ENCODE measurements around the gene SPIN1.

Gene SPIN1

GRCh38 chr9:88446728-88447127, 58.5 kb downstream of the SPIN1 start:
- Histone ChIP-seq H3K27me3 (ENCODE audit: control insufficient read depth, insufficient read depth, low read length) (no peaks in the 10 kb centered on the region), H3K4me3 (ENCODE audit: low read length) (no peak overlapping the region), H3K36me3 (ENCODE audit: control insufficient read depth, insufficient read depth, low read length) (peaks cover 7% of the 10 kb centered on the region), H3K9ac (ENCODE audit: low read length) (no peak overlapping the region), H3K4me1 (ENCODE audit: control insufficient read depth, insufficient read depth, low read length) (no peaks in the 10 kb centered on the region), H3K27ac (ENCODE audit: low read depth, low read length) (no peak overlapping the region)

DNA sequence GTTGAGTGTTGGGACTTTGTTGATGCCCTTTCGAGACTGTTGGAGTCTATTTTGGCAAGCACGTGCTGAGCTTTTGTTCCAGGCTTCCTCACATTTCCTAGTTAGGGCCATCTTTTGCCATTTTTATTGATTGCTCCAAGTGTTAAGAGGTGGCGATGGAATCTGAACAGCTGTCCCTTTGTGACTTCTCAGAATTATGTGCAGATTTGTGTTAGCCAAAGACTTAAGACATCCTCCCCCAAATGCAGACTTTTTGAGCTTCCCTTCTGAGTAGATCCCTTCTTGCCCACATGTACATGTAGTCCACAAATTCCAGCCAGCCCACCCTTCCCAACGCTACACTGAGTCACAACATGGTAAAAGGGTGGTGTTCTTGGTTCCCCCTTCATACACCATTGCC, 59.2 kb downstream of the SPIN1 start:
- no peak overlapping the region for H3K4me3 ChIP-seq (ENCODE audit: low read length)
- H3K27me3 ChIP-seq (ENCODE audit: control insufficient read depth, insufficient read depth, low read length), result no peaks in the 10 kb centered on the region
- no peak overlapping the region for H3K27ac ChIP-seq (ENCODE audit: low read depth, low read length)
- no peak overlapping the region for H3K9ac ChIP-seq (ENCODE audit: low read length)
- no peaks in the 10 kb centered on the region for H3K4me1 ChIP-seq (ENCODE audit: control insufficient read depth, insufficient read depth, low read length)
- peaks cover 7% of the 10 kb centered on the region for H3K36me3 ChIP-seq (ENCODE audit: control insufficient read depth, insufficient read depth, low read length)

DNA sequence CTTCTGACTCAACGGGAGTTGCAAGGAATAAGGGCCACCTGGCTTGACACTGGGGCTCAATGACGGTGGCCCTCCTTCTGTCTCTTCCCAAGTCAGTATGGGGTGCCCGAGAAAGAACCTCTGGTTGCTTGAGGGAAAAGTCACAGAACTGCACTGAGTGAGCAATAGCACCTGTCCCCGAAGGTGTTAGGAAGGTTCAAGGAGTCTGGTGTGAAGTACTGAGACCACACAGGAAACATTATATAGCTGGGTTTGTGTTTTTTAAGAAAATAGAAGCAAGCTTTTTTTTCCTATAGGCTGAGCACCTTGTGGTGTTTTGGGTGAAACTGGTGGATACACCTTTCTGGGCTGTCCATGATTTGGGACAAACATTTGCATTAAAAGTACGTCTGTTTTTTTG, 62.9 kb downstream of the SPIN1 start:
- H3K27ac ChIP-seq (ENCODE audit: low read depth, low read length), result no peak overlapping the region
- no peaks in the 10 kb centered on the region for H3K4me1 ChIP-seq (ENCODE audit: control insufficient read depth, insufficient read depth, low read length)
- no peak overlapping the region for H3K4me3 ChIP-seq (ENCODE audit: low read length)
- no peaks in the 10 kb centered on the region for H3K27me3 ChIP-seq (ENCODE audit: control insufficient read depth, insufficient read depth, low read length)
- H3K36me3 ChIP-seq (ENCODE audit: control insufficient read depth, insufficient read depth, low read length), result peaks cover 7% of the 10 kb centered on the region
- no peak overlapping the region for H3K9ac ChIP-seq (ENCODE audit: low read length)

- H3K9ac ChIP-seq (ENCODE audit: low read length), result no peak overlapping the region
- H3K4me1 ChIP-seq (ENCODE audit: control insufficient read depth, insufficient read depth, low read length), result peaks cover 4% of the 10 kb centered on the region
- H3K4me3 ChIP-seq (ENCODE audit: low read length), result no peak overlapping the region
- H3K27ac ChIP-seq (ENCODE audit: low read depth, low read length), result no peak overlapping the region
- H3K36me3 ChIP-seq (ENCODE audit: control insufficient read depth, insufficient read depth, low read length), result peaks cover 2% of the 10 kb centered on the region
- no peaks in the 10 kb centered on the region for H3K27me3 ChIP-seq (ENCODE audit: control insufficient read depth, insufficient read depth, low read length)
Measured at GRCh38 chr9:88458716-88459465, 70.6 kb downstream of the SPIN1 start.

DNA sequence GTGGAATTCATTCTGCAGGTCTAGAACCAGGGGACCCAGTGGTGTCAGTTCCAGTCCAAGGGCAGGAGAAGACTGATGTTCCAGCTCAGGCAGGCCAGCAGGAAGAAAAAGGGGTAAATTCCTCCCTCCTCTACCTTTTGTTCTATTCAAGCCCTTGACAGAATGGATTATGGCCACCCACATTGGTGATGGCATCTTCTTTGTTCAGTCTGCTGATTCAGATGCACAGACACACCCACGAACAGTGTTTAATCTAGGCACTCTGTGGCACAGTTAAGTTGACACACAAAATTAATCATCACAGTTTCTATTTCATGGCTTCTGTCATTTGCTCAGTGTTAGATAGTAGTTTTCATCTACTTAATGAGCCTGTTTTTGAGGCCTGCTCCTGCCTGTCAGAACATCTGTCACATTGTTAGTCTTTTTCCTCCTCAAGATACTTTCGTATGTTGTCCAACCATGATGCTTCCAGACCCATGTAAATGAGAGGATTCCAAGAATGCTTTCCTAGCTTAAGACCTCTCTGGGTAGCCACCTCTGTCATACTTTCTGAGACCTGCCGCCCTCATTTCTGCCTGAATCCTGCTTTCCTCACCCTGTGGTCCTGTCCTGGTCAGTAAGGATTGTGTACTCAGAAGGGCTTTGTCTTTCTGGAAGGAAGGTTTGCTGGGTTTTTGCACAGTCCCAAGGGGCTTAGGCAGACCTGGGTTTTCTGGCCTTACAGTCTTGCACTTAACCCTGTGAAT, 72.5 kb downstream of the SPIN1 start:
- Histone ChIP-seq H3K36me3 (ENCODE audit: control insufficient read depth, insufficient read depth, low read length) (peaks cover 2% of the 10 kb centered on the region), H3K27me3 (ENCODE audit: control insufficient read depth, insufficient read depth, low read length) (no peaks in the 10 kb centered on the region), H3K27ac (ENCODE audit: low read depth, low read length) (no peak overlapping the region), H3K4me3 (ENCODE audit: low read length) (no peak overlapping the region), H3K4me1 (ENCODE audit: control insufficient read depth, insufficient read depth, low read length) (peaks cover 4% of the 10 kb centered on the region), H3K9ac (ENCODE audit: low read length) (no peak overlapping the region)

DNA sequence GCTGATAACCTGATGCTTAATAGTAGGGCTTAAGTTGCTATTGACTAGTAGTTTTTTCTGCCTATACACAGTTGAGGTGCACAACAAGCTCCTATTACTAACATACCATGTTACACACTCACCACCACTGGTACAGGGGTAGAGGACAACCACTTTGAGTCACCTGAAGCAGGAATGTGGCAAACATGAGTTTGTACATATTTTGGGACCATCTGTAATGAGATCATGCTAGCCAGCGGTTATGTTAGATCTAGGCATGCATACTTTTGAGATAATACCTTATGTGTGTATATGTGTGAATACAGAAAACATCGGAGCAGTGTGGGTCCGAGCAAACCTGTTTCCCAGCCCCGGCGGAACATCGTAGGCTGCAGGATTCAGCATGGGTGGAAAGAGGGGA, 73.9 kb downstream of the SPIN1 start:
- no peak overlapping the region for H3K9ac ChIP-seq (ENCODE audit: low read length)
- H3K4me3 ChIP-seq (ENCODE audit: low read length), result no peak overlapping the region
- H3K36me3 ChIP-seq (ENCODE audit: control insufficient read depth, insufficient read depth, low read length), result no peaks in the 10 kb centered on the region
- H3K4me1 ChIP-seq (ENCODE audit: control insufficient read depth, insufficient read depth, low read length), result peaks cover 4% of the 10 kb centered on the region
- no peaks in the 10 kb centered on the region for H3K27me3 ChIP-seq (ENCODE audit: control insufficient read depth, insufficient read depth, low read length)
- H3K27ac ChIP-seq (ENCODE audit: low read depth, low read length), result no peak overlapping the region

DNA sequence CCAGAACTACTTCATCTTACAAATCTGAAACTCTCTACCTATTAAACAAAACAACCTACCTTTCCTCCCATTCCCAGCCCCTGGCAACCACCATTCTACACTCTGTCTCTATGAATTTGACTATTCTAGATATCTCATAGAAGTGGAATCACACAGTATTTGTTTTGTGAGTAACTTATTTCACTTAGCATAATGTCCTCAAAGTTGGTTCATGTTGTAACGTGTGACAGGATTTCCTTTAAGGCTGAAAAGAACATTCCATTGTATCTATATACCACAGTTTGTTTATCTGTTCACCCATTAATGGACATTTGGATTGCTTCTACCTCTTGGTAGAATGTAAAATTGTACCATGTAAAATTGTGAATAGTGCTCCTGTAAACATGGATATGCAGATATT, 76.6 kb downstream of the SPIN1 start:
- H3K4me3 ChIP-seq (ENCODE audit: low read length), result no peak overlapping the region
- no peaks in the 10 kb centered on the region for H3K27me3 ChIP-seq (ENCODE audit: control insufficient read depth, insufficient read depth, low read length)
- peaks cover 8% of the 10 kb centered on the region for H3K36me3 ChIP-seq (ENCODE audit: control insufficient read depth, insufficient read depth, low read length)
- no peak overlapping the region for H3K27ac ChIP-seq (ENCODE audit: low read depth, low read length)
- peaks cover 2% of the 10 kb centered on the region for H3K4me1 ChIP-seq (ENCODE audit: control insufficient read depth, insufficient read depth, low read length)
- H3K9ac ChIP-seq (ENCODE audit: low read length), result no peak overlapping the region

DNA sequence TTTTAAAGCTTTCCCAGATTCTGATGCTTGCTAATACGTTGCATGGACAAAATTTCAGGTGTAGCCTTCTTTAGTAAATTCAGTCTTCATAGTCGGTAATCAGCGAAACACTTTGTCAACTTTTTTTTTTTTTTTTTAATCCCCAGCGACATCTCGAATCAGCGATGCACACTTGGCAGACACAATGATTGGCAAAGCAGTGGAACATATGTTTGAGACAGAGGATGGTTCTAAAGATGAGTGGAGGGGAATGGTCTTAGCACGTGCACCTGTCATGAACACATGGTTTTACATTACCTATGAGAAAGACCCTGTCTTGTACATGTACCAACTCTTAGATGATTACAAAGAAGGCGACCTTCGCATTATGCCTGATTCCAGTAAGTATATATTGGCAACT, 80.0 kb downstream of the SPIN1 start:
- H3K27me3 ChIP-seq (ENCODE audit: control insufficient read depth, insufficient read depth, low read length), result no peaks in the 10 kb centered on the region
- H3K9ac ChIP-seq (ENCODE audit: low read length), result no peak overlapping the region
- no peak overlapping the region for H3K4me3 ChIP-seq (ENCODE audit: low read length)
- H3K36me3 ChIP-seq (ENCODE audit: control insufficient read depth, insufficient read depth, low read length), result peaks cover 9% of the 10 kb centered on the region
- H3K27ac ChIP-seq (ENCODE audit: low read depth, low read length), result no peak overlapping the region
- no peaks in the 10 kb centered on the region for H3K4me1 ChIP-seq (ENCODE audit: control insufficient read depth, insufficient read depth, low read length)

DNA sequence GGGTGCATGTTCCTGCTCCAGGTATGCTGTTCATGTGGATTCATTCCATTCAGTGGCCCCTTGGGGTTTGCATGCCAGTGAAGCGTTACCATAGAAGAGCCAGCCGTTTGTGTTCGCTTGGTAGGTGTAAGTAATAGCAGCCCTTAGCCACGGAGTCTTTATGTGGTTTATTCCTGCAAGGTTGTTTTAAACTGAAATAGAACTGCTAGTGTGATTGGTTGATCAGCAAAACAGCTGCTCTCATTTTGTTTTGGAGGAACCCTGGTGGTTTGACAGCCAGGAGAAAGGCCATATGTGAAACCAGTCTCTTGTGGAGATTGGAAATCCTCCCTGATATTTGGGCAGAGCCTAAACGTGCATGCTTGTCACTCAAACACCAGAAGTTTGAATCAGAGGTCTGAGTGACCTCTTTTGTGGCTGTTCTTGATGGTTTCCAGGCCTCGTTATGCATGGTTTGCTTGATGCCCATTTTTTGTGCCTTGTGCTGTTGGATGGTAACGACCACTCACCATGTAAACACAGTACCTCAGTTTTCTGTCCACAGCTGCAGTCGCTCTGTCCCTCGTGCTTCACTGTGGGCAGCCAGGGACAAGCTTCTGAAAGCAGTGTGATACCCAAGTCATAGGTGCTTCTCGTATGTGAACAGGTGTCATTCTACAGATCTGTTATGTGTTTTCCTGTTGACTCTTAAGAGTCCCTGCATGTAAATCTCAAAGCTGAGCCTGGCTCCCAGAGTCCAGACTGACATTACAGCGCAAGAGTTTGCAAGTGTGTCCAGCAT, 88.4 kb downstream of the SPIN1 start:
- H3K4me3 ChIP-seq (ENCODE audit: low read length), result no peak overlapping the region

GRCh38 chr9:88477300-88477751, 89.1 kb downstream of the SPIN1 start:
- Histone ChIP-seq H3K9ac (ENCODE audit: low read length) (no peak overlapping the region), H3K4me3 (ENCODE audit: low read length) (no peak overlapping the region), H3K36me3 (ENCODE audit: control insufficient read depth, insufficient read depth, low read length) (no peaks in the 10 kb centered on the region), H3K27ac (ENCODE audit: low read depth, low read length) (no peak overlapping the region), H3K4me1 (ENCODE audit: control insufficient read depth, insufficient read depth, low read length) (no peaks in the 10 kb centered on the region), H3K27me3 (ENCODE audit: control insufficient read depth, insufficient read depth, low read length) (no peaks in the 10 kb centered on the region)

More for the DNA sequence above, 88.4 kb downstream of the SPIN1 start:
- Histone ChIP-seq H3K27me3 (ENCODE audit: control insufficient read depth, insufficient read depth, low read length) (no peaks in the 10 kb centered on the region), H3K4me1 (ENCODE audit: control insufficient read depth, insufficient read depth, low read length) (no peaks in the 10 kb centered on the region), H3K36me3 (ENCODE audit: control insufficient read depth, insufficient read depth, low read length) (no peaks in the 10 kb centered on the region), H3K9ac (ENCODE audit: low read length) (no peak overlapping the region), H3K27ac (ENCODE audit: low read depth, low read length) (no peak overlapping the region)

DNA sequence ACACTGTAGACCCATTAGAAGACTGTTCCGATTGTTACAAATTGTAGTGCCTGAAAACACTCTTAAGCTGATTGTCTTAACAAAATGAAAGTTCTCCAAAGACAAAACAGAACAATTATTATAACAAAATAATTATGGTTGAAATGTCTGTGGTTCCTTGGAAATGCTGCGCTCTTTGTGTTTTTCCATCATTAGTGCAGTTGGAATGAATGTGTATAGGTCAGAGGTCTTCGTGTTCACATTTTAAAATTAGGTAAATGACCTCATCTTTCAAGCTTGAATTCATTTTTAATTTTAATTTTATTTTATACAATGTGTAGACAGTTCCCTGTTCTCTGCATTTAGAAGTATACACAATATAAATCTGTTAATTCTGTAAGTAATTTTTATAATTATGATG, 90.0 kb downstream of the SPIN1 start:
- H3K9ac ChIP-seq (ENCODE audit: low read length), result no peak overlapping the region
- H3K4me1 ChIP-seq (ENCODE audit: control insufficient read depth, insufficient read depth, low read length), result no peaks in the 10 kb centered on the region
- H3K27ac ChIP-seq (ENCODE audit: low read depth, low read length), result no peak overlapping the region
- no peaks in the 10 kb centered on the region for H3K36me3 ChIP-seq (ENCODE audit: control insufficient read depth, insufficient read depth, low read length)
- no peak overlapping the region for H3K4me3 ChIP-seq (ENCODE audit: low read length)
- no peaks in the 10 kb centered on the region for H3K27me3 ChIP-seq (ENCODE audit: control insufficient read depth, insufficient read depth, low read length)

DNA sequence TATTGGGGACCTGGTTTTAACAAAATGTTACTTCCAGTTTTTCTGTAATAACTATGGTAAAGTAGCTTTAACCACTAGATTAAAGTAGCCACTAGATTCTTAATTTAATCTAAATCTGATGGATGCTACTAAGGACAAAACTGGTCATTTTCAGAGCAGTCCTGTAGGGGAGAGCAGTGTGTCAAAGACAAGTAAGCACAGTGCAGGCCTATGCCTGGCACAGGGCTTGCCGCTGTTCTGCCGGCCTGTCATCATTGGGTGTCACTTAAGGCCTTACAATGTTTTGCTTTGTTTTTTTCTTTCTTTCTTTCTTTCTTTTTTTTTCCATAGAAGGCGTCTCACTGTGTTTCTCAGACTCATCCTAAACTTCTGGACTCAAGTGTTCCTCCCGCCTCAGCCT, 93.7 kb downstream of the SPIN1 start:
- Histone ChIP-seq H3K9ac (ENCODE audit: low read length) (no peak overlapping the region), H3K27me3 (ENCODE audit: control insufficient read depth, insufficient read depth, low read length) (no peaks in the 10 kb centered on the region), H3K4me1 (ENCODE audit: control insufficient read depth, insufficient read depth, low read length) (no peaks in the 10 kb centered on the region), H3K4me3 (ENCODE audit: low read length) (no peak overlapping the region), H3K27ac (ENCODE audit: low read depth, low read length) (no peak overlapping the region), H3K36me3 (ENCODE audit: control insufficient read depth, insufficient read depth, low read length) (no peaks in the 10 kb centered on the region)

All from rectal smooth muscle tissue (tissue), 1 donor.